NCI-H146 treated with DMSO at 0.1 percent for 48 hours (cell line): ENCODE data around the gene TFR2.

Experiments
- DNase-seq: peaks from one replicate; lab custom pipeline; 2025; ENCODE audit not compliant: unreplicated experiment; lab: John Stamatoyannopoulos, UW

Gene TFR2

DNA sequence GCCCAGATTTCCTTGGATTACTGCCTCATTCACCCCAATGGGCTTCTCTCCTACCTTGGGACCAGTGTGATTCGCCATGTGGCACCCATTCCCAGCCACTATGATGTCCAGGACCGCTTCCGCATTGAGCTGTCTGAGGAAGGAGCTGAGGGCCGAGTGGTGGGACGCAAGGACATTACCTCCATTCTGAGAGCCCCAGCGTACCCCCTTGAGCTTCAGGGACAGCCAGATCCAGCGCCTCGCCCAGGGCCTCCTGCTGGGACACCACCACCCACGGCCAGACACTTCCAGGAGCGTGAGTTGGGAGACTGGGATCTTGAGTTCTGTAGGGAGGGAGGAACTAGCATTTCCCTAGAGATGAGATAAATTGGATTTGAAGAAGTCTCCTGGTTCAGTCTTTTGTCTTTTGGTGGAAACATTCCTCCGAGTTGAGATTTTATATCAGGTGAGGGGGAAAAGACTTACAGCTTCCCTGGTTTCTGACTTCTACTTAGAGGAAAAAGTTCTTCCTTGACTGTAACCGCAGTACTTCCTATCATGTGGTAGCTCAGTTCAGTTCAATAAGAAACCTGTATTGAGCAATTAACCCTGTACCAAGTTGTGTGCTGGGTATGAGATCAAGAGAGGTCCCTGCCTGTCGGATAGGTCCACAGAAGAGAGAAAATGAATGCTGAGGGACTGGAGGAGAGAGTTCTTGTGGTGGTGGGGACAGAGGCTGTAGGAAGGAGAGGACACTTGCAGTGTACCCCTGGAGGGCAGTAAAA, 27.8 kb downstream of the TFR2 start:
- DNase-seq: no peak

DNA sequence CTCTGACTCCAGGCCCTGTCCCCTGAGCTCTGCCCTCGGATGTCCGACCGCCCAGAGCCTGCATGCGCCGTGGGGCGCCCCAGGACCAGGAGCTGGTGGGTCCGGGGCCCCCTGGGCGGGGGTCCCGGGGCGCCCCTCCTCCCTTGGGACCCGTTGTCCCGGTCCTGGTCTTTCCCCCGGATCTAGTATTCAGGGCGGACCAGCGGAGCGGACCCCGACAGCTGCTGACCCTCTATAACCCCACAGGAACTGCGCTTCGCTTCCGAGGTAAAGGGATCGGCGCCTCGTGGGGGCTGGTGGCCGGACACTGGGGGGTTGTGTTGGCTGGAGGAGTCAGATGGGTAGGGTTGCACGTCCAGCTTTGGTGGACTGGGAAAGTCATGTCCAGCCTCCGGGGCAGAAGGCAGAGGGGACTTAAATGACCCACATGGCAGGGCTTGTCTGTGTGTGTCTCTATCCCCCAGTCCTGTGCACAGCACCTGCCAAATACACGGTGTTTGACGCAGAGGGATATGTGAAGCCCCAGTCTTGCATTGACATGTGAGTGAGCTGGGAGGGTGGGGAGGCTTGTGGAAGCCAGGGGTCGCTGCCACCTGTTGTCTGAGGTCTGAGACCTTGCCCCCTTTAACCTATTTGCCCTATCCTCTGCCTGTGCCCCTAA, 28.5 kb downstream of the TFR2 start:
- no peak for DNase-seq

GRCh38 chr7:100611983-100612729, 29.2 kb downstream of the TFR2 start, which contains the start of gene MOSPD3:
TSS of gene MOSPD3 (plus strand) at chr7:100612540. CDS start at chr7:100612792, 252 bp downstream.
- peak; percentile 98 for DNase-seq

- DNase-seq: no peak
Measured at GRCh38 chr7:100609958-100610357, 31.4 kb downstream of the TFR2 start.

DNA sequence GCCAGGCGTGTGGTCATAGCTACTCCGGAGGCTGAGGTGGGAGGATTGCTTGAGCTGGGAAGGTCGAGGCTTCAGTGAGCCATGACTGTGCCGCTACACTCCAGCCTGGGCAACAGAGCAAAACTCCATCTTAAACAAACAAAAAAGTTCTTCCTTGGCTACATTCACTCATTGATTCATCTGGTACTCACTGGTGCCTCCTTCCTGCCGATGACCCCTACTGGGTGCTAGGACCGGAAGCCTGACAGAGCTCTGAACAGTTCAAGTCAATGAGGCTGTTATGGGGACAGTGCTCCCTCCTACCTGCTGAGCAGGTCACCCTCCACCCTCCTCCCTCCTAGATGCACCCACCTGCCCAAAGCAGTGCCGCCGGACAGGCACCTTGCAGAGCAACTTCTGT, 34.2 kb downstream of the TFR2 start:
- no peak for DNase-seq

DNA sequence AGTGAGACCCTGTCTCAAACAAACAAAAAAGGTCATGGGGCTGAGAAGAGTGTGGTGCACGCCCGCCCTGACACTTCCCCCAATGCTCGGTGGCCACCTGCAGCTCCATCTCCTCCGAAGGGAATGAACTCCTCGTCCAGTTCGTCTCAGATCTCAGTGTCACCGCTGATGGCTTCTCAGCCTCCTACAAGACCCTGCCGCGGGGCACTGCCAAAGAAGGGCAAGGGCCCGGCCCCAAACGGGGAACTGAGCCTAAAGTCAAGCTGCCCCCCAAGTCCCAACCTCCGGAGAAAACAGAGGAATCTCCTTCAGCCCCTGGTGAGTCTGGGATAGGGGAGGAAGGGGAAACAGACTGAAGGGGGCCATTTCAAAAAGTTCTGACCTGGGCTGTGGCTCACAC, 35.0 kb downstream of the TFR2 start:
- no peak for DNase-seq

- DNase-seq: no peak
Measured at GRCh38 chr7:100604976-100605911, 36.1 kb downstream of the TFR2 start.

DNA sequence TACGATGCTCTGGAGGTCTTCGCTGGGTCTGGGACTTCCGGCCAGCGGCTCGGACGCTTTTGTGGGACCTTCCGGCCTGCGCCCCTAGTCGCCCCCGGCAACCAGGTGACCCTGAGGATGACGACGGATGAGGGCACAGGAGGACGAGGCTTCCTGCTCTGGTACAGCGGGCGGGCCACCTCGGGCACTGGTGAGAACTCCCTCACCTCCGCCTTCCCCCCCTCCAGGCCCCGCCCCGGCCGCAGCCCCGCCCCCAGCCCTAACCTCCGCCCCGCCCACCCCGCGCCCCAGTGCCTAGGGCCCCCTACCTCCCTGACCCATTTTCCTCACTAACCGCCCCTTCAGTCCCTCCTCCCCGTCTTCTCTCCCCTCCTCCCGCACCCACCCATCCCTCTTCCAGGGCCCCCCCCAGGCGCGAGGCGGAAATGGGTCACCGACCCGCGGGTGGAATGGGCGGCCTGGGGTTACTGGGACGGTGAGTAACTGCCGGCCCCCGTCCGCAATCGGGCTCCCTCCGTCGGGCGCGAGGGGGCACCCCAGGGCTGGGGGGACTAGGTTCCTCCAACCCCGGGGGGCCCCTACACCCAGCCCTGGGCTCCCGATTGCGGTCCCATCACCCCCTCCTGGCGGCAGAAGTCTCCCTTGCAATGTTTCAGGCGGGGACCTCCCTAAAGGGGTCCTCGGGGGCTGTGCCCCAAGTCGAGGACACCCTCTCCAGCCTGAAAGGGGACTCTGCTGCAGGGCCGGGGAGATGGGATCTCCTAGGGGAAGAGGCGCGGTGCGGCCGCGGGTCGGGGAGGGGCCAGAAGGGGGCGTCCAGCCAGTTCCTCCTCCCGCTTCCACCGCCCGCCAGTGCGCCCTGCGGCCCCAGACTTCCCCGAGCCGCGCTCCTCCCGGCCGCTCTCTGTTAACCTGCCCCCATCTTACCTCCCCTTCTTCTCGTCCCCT, 37.0 kb downstream of the TFR2 start:
- DNase-seq: peak; percentile 43

DNA sequence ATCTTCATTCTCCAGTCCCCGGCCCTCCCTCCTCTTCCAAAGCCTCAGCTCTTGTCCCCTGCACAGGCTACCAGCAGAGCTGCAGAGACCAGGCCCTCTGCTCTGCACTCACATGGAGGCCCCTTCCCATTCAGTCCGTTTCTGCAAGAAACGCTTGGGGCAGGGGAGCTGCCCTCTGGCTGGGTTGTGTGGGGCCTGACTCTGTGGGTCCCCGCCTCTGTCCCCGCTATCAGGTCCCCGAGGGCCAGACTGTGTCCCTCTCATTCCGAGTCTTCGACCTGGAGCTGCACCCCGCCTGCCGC, 37.7 kb downstream of the TFR2 start:
- DNase-seq: no peak

DNA sequence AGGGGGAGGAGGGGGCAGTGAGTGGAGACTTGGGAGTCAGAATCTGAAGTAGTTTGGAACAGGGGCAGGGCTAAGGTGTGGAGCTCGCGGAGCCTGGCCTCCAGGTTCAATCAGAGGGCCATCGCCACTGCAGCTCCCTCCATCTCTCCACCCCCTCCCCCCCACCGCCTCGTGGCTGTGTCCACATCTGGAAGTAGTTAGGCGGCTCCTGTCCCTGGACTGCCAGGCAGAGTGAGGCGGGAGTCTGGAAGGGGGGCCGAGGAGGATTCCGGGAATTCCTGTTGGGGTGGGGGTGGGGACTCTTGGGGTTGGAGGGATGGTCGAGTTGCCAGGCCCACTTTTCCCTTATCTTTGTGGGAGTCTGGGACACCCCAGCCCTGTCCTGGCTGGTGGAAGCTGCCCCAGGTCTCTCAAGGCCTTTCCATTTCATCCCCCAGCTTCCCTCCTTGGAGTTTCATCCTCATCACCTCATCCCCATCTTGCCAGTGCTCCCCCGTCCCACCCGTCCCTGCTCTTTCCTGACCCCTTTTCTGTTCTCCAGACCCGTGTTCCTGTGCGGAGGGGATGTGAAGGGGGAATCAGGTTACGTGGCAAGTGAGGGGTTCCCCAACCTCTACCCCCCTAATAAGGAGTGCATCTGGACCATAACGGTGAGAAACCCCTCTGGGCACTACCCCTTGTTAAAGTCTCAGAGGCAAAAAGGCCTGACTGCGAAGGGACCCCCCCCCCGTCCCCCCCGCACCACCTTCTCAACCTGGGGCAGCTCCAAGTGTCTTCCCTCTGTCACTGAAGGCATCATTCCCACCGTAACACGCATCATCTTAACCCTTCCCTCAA, 38.2 kb downstream of the TFR2 start:
- no peak for DNase-seq

DNA sequence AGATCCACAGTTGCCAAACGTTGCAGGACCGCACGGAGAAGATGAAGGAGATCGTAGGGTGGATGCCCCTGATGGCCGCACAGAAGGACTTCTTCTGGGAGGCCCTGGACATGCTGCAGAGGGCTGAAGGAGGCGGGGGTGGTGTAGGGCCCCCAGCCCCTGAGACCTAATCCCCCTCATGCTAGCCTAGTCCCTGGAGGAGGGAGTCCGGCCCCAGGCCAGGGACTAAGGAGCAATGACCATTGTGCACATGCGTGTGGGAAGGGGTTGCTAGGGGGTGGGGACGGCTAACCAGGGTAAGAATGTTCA, 40.7 kb downstream of the TFR2 start:
- DNase-seq: no peak

GRCh38 chr7:100599911-100600729, 41.2 kb downstream of the TFR2 start:
- no peak for DNase-seq

GRCh38 chr7:100598425-100598824, 42.9 kb downstream of the TFR2 start:
- no peak for DNase-seq

GRCh38 chr7:100595188-100595587, 46.2 kb downstream of the TFR2 start:
- no peak for DNase-seq

DNA sequence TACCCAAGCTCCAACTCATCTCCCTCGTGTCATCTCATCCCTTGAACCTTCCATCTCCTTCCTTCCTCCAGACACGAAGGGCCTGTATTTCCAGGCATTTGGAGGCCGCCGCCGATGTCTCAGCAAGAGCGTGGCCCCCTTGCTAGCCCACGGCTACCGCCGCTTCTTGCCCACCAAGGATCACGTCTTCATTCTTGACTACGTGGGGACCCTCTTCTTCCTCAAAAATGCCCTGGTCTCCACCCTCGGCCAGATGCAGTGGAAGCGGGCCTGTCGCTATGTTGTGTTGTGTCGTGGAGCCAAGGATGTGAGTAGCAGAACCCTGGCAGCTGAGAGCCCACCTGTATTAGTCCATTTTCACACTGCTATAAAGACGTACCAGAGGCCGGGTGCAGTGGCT, 49.8 kb downstream of the TFR2 start:
- DNase-seq: no peak

DNA sequence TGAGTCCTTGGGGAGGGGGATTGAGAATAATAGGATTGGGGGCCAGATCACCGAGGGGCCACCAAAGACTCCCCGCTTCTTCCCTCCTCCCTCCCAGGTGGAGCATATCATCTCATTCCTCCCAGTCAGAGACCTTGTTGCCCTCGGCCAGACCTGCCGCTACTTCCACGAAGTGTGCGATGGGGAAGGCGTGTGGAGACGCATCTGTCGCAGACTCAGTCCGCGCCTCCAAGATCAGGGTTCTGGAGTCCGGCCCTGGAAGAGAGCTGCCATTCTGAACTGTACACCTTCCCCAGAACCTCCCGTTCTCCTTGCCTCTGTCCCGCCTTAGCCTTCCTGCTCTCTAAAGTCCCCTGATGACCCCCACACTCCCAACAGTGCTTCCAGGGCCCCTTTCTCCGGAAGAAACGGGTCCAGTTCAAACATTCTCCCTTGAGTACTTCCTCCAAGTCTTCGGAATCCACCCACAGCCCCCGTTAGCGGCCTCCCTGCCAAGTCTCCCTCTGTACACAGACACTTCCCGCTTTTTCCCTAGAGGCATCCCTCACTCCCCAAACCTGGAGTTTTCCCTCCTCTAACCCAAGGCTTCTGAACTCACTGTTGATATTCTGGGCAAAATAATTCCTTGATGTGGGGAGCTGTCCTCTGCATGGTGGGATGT, 51.1 kb downstream of the TFR2 start:
- no peak for DNase-seq

DNA sequence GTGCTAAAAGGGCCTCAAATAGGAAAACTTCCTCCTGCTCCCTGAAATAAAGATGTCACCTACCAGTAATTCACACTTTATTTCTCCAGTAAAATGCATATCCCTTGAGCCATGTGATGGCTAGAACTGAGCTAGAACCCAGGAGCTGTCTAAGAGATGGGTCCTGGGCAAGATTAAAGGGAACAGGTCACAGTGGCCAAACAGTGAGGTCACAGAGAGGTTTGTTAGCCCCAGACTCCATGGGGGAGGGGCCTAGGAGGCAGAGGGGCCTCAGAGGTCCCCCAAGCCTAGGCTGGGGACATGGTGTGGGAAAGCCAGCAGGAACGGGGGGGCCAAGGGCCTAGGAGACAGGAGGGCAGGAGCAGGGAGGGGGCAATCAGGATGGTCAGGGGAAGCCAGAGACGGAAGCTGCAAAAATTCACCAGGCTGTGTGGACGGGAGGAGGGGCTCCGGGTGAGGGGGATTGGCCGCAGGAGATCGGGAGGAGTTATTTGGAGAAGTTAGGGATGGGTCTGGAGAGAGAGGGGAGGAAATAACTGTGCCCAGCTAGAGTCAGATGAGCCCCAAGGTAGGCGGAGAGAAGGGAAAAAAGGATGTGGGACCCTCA, 51.9 kb downstream of the TFR2 start:
- DNase-seq: no peak
